Right lobe of liver (tissue), 4 donors: Measurements from ENCODE around the gene KCNN3.

Experiments used
- CTCF ChIP-seq, 4 donors: fragments of 200-600 bp in 3 of 4; fragments of 450-650 bp in 1 of 4; IDR thresholded peaks; one replicate each; pipeline versions ENCODE4 v1.5.1 to v1.8.0; 2016 to 2022; ENCODE audit warnings: antibody characterized with exemption in 4 of 4, mild to moderate bottlenecking in 2 of 4
- POLR2A ChIP-seq: fragments of 450-650 bp; IDR thresholded peaks from one replicate; pipeline ENCODE4 v1.6.1; 2017; ENCODE audit warnings: antibody characterized with exemption, mild to moderate bottlenecking
- donor health status: DM: no; HTN: no; CAD: no.
- donor health status: DM: no; HTN: no; CAD: no.
- donor health status: DM: no; HTN: yes; CAD: no.

- TF ChIP-seq POLR2A (no peak), CTCF (IDR thresholded peaks at IDR 0.05) (no peak)
Measured at GRCh38 chr1:154839691-154840090, 30.4 kb downstream of the KCNN3 start.
